ENCODE results near the gene CASP4.
"Not testable (repeated sequence)": the region's sequence is repeated elsewhere in the genome, so short reads cannot be mapped to it uniquely, and the experiment has no call there.

Gene CASP4

GRCh38 chr11:104946907-104947306 lies 21.5 kb downstream of the CASP4 start:
- DNase-seq, result no peak

- no peak for DNase-seq
Measured at GRCh38 chr11:104944076-104944475, 24.3 kb downstream of the CASP4 start.

GRCh38 chr11:104943561-104943960 lies 24.8 kb downstream of the CASP4 start:
- DNase-seq, result no peak

GRCh38 chr11:104934594-104934993 lies 33.8 kb downstream of the CASP4 start:
- no peak for DNase-seq

- DNase-seq, result not testable (repeated sequence)
Measured at GRCh38 chr11:104934073-104934472, 34.3 kb downstream of the CASP4 start.

- no peak for DNase-seq
Measured at GRCh38 chr11:104928811-104929210, 39.6 kb downstream of the CASP4 start.

- no peak for DNase-seq
Measured at GRCh38 chr11:104926771-104927611, 41.4 kb downstream of the CASP4 start.

GRCh38 chr11:104925850-104926249 lies 42.5 kb downstream of the CASP4 start:
- DNase-seq, result no peak

GRCh38 chr11:104918113-104918824 lies 50.1 kb downstream of the CASP4 start:
- no peak for DNase-seq

- DNase-seq, result no peak
Measured at GRCh38 chr11:104917271-104918112, 50.9 kb downstream of the CASP4 start.

- DNase-seq, result no peak
Measured at GRCh38 chr11:104916442-104916841, 51.9 kb downstream of the CASP4 start.

GRCh38 chr11:104912102-104912501 lies 56.3 kb downstream of the CASP4 start:
- no peak for DNase-seq

GRCh38 chr11:104908186-104908531 lies 60.2 kb downstream of the CASP4 start:
- DNase-seq, result no peak

GRCh38 chr11:104907521-104908185 lies 60.7 kb downstream of the CASP4 start:
- no peak for DNase-seq

- DNase-seq, result no peak
Measured at GRCh38 chr11:104905271-104905670, 63.1 kb downstream of the CASP4 start.

- no peak for DNase-seq
Measured at GRCh38 chr11:104899226-104899625, 69.1 kb downstream of the CASP4 start.

GRCh38 chr11:104898685-104899013 lies 69.7 kb downstream of the CASP4 start:
- no peak for DNase-seq

- DNase-seq, result no peak
Measured at GRCh38 chr11:104897891-104898684, 70.3 kb downstream of the CASP4 start, which contains the start of gene CASP12. CASP12 (minus strand) TSS chr11:104898460.

GRCh38 chr11:104895634-104896033 lies 72.7 kb downstream of the CASP4 start:
- DNase-seq, result no peak

- DNase-seq, result no peak
Measured at GRCh38 chr11:104893876-104894275, 74.5 kb downstream of the CASP4 start.
